B cell (primary cell): ENCODE results near the gene MVB12B. TPM values are rescaled to one million over a fixed set of nuclear protein-coding genes. Genes with fewer than 3 reads are reported as not detected.

Experiments
- ATAC-seq: fragments of 200-7000 bp; cut with Tn5 transposase; one replicate; pipeline ENCODE4 v1.10.0; 2021; ENCODE audit warnings: low read depth, mild to moderate bottlenecking, moderate number of reproducible peaks, moderate library complexity
- CTCF ChIA-PET: fragments of 350-600 bp; sonication (Branson Sonifier 250); formaldehyde crosslinking; loops from one replicate; lab custom pipeline; 2021; ENCODE audit warnings: antibody characterized with exemption, inconsistent platforms; lab: Charles Lee
- POLR2A ChIA-PET: fragments of 350-600 bp; sonication (Branson Sonifier 250); formaldehyde crosslinking; loops from one replicate; lab custom pipeline; 2021; ENCODE audit warnings: antibody characterized with exemption; lab: Charles Lee
- DNase-seq: peaks from one replicate; pipeline ENCODE4 v3.0.0; 2013
- H2AFZ ChIP-seq: 2 replicates; pipeline ENCODE4 v1.6.1; 2012; ENCODE audit warnings: mild to moderate bottlenecking, low read depth, low read length; ENCODE audit not compliant: insufficient read depth, poor library complexity, severe bottlenecking
- H3K27ac ChIP-seq, 2 donors: 1 replicate in 1 of 2; 2 replicates in 1 of 2; pipeline ENCODE4 v1.5.1; 2012 to 2013; ENCODE audit warnings: low read length in 2 of 2, mild to moderate bottlenecking in 2 of 2, moderate library complexity in 1 of 2
- H3K27me3 ChIP-seq, 4 experiments: fragments of 200-600 bp in 1 of 4; sonication (generic) in 1 of 4; replicated peaks in 1 of 4; 1 replicate in 2 of 4; 2 replicates in 2 of 4; pipeline versions ENCODE4 v1.6.1 to v1.7.0; 2013 to 2016; ENCODE audit warnings: low read length in 3 of 4, mild to moderate bottlenecking in 2 of 4, mixed read lengths in 1 of 4, moderate library complexity in 1 of 4; ENCODE audit not compliant: insufficient read depth in 4 of 4, control insufficient read depth in 3 of 4; ENCODE audit errors: control extremely low read depth in 1 of 4
- H3K36me3 ChIP-seq, 2 experiments: replicated peaks in 1 of 2; 1 replicate in 1 of 2; 2 replicates in 1 of 2; pipeline versions ENCODE4 v1.6.1 to v1.7.1; 2013; ENCODE audit warnings: low read length in 1 of 2; ENCODE audit not compliant: insufficient read depth in 2 of 2, control insufficient read depth in 1 of 2; ENCODE audit errors: control extremely low read depth in 1 of 2, extremely low read depth in 1 of 2
- H3K4me1 ChIP-seq, 2 donors: fragments of 200-600 bp in 1 of 2; sonication (generic) in 1 of 2; 1 replicate in 1 of 2; 2 replicates in 1 of 2; pipeline versions ENCODE4 v1.5.1 to v1.6.1; 2013 to 2017; ENCODE audit warnings: low read length in 2 of 2; ENCODE audit not compliant: control insufficient read depth in 2 of 2, insufficient read depth in 2 of 2
- H3K4me2 ChIP-seq: replicated peaks from 2 replicates; pipeline ENCODE3; 2012; ENCODE audit warnings: mild to moderate bottlenecking, low read depth, low read length; ENCODE audit not compliant: poor library complexity, severe bottlenecking
- H3K4me3 ChIP-seq, 5 experiments: fragments of 200-600 bp in 1 of 5; sonication (generic) in 1 of 5; 1 replicate in 3 of 5; 2 replicates in 2 of 5; pipeline versions ENCODE4 v1.5.1 to v1.7.0; 2011 to 2016; ENCODE audit warnings: low read length in 4 of 5, mild to moderate bottlenecking in 4 of 5, low read depth in 2 of 5, control low read depth in 1 of 5, moderate library complexity in 1 of 5; ENCODE audit not compliant: insufficient read depth in 1 of 5; ENCODE audit errors: control extremely low read depth in 1 of 5, extremely low read depth in 1 of 5
- H3K79me2 ChIP-seq: fragments of 200-600 bp; sonication (generic); one replicate; pipeline ENCODE4 v1.6.0; 2016; ENCODE audit warnings: low read length; ENCODE audit not compliant: control insufficient read depth, insufficient read depth
- H3K9ac ChIP-seq: fragments of 200-600 bp; sonication (generic); 2 replicates; pipeline ENCODE4 v1.6.1; 2017; ENCODE audit warnings: mild to moderate bottlenecking, low read length, moderate library complexity
- H3K9me3 ChIP-seq, 3 donors: one replicate each; pipeline versions ENCODE4 v1.6.1 to v1.7.1; 2013; ENCODE audit warnings: low read length in 2 of 3; ENCODE audit not compliant: control insufficient read depth in 2 of 3, insufficient read depth in 1 of 3; ENCODE audit errors: control extremely low read depth in 1 of 3
- H4K20me1 ChIP-seq: 2 replicates; pipeline ENCODE4 v1.6.0; 2012; ENCODE audit warnings: mild to moderate bottlenecking, low read length; ENCODE audit not compliant: insufficient read depth, control insufficient read depth, poor library complexity, severe bottlenecking
- H3K27ac Mint-ChIP-seq: one replicate; pipeline ENCODE4 v1.8.0; 2021; ENCODE audit warnings: mixed read lengths
- H3K27me3 Mint-ChIP-seq: one replicate; pipeline ENCODE4 v1.8.0; 2021; ENCODE audit warnings: mixed read lengths
- H3K4me1 Mint-ChIP-seq: one replicate; pipeline ENCODE4 v1.8.0; 2021; ENCODE audit warnings: mixed read lengths
- H3K4me3 Mint-ChIP-seq: one replicate; pipeline ENCODE4 v1.8.0; 2021; ENCODE audit warnings: mixed read lengths
- H3K9me3 Mint-ChIP-seq: one replicate; pipeline ENCODE4 v1.8.0; 2022; ENCODE audit warnings: mixed read lengths; ENCODE audit not compliant: insufficient read depth
- CTCF ChIP-seq: fragments of 200-600 bp; IDR thresholded peaks from one replicate; pipeline ENCODE4 v1.8.0; 2022; ENCODE audit warnings: antibody characterized with exemption, mild to moderate bottlenecking
- EZH2 ChIP-seq: IDR thresholded peaks from 2 replicates; pipeline ENCODE4 v1.6.1; 2012; ENCODE audit warnings: borderline replicate concordance, low read depth, mild to moderate bottlenecking, moderate library complexity, low read length; ENCODE audit not compliant: insufficient read depth, poor library complexity, severe bottlenecking
- WGBS: methylation state at CpG from one replicate; pipeline ENCODE4 v1.1.5; 2013; ENCODE audit warnings: missing lambda C conversion rate; ENCODE audit not compliant: insufficient coverage; 5-methylcytosine and 5-hydroxymethylcytosine counted together
- intact Hi-C: fragments of 100-400 bp; cut with micrococcal nuclease; formaldehyde crosslinking; loops from one replicate; pipeline ENCODE4 v1.10.0; 2022
- polyA plus RNA-seq: library from polyadenylated mRNA; depleted of rRNA; stranded (reverse); fragments of >200 nt; gene quantifications from 2 replicates; pipeline ENCODE4 v1.2.3, GENCODE V29; 2012
- total RNA-seq, 2 donors: library from RNA; stranded (reverse); fragments of 120-200 nt in 1 of 2; gene quantifications; 1 replicate in 1 of 2; 2 replicates in 1 of 2; pipeline versions ENCODE4 v1.2.3 to v1.2.4, GENCODE V29; 2013 to 2022

Gene MVB12B
- total and polyA plus RNA-seq, 2 donors (not counting 1 experiment from before 2014, with no cell fraction given), result 1.2 to 9.8 TPM

GRCh38 chr9:126442636-126443035, 116.0 kb downstream of the MVB12B start:
- Histone ChIP-seq H3K4me2 (no peak overlapping the region), H3K36me3 (no peaks in the 10 kb centered on the region), H3K4me1 (no peaks in the 10 kb centered on the region), H3K9ac (no peak overlapping the region), H3K4me3 (no peak overlapping the region), H3K27ac (no peak overlapping the region), H4K20me1 (no peaks in the 10 kb centered on the region), H3K79me2 (no peaks in the 10 kb centered on the region), H3K9me3 (no peaks in the 10 kb centered on the region), H3K27me3 (no peaks in the 10 kb centered on the region), H2AFZ (no peak overlapping the region)
- Mint-ChIP-seq H3K9me3 (no peaks in the 10 kb centered on the region), H3K4me1 (peaks cover 4% of the 10 kb centered on the region), H3K4me3 (no peak overlapping the region), H3K27me3 (no peaks in the 10 kb centered on the region), H3K27ac (no peak overlapping the region)
- 100% methylated on average over 1 of the region's 3 CpGs for WGBS
- ATAC-seq, result no peak
- intact Hi-C loops, result no loop called here
- no peak for TF ChIP-seq EZH2
- no peak for TF ChIP-seq CTCF
- POLR2A ChIA-PET, result no interaction called here
- DNase-seq, result no peak
- CTCF ChIA-PET, result interaction anchor here (0.8 to 1.1 kb wide), 3 partner anchors 18 to 58 kb away, joined by 3 to 5 read pairs (median 4); no protein-coding TSS in a partner anchor

- no peaks in the 10 kb centered on the region for H3K36me3 ChIP-seq
- no peak for DNase-seq
- TF ChIP-seq EZH2 (no peak), CTCF (no peak)
- WGBS, result 100% methylated on average over 1 of the region's 3 CpGs
- H3K27ac Mint-ChIP-seq, result peak overlapping the region; percentile 41
- H3K9ac ChIP-seq, result no peak overlapping the region
- intact Hi-C loops, result no loop called here
- ChIA-PET CTCF (interaction anchor here (0.9 to 1.2 kb wide), 2 partner anchors 56 to 57 kb away, joined by 3 to 5 read pairs; no protein-coding TSS in a partner anchor), POLR2A (no interaction called here)
- no peaks in the 10 kb centered on the region for H3K4me1 ChIP-seq
- H3K79me2 ChIP-seq, result no peaks in the 10 kb centered on the region
- H3K4me1 Mint-ChIP-seq, result peaks cover 4% of the 10 kb centered on the region
- H3K27me3 ChIP-seq, result no peaks in the 10 kb centered on the region
- no peaks in the 10 kb centered on the region for H3K27me3 Mint-ChIP-seq
- no peaks in the 10 kb centered on the region for H3K9me3 Mint-ChIP-seq
- ATAC-seq, result peak; percentile 51
- H3K4me3 Mint-ChIP-seq, result no peak overlapping the region
- H4K20me1 ChIP-seq, result no peaks in the 10 kb centered on the region
- H3K9me3 ChIP-seq, result no peaks in the 10 kb centered on the region
- H3K27ac ChIP-seq, result no peak overlapping the region
- no peak overlapping the region for H2AFZ ChIP-seq
- H3K4me3 ChIP-seq, result no peak overlapping the region
- H3K4me2 ChIP-seq, result peak overlapping the region; percentile 4
Measured at GRCh38 chr9:126443144-126443543, 116.5 kb downstream of the MVB12B start.
